Measurements from ENCODE around the gene C1QB.
A peak's percentile ranks its signal among the peaks of the same experiment; 100 is the strongest.

The C1QB gene

GRCh38 chr1:22638476-22639234 is 14.4 kb upstream of the C1QB start:
- DNase-seq (ENCODE audit: insufficient read length, low spot score), result no peak
- FAIRE-seq, result no peak
- TF ChIP-seq CTCF (IDR thresholded peaks at IDR 0.05; ENCODE audit: insufficient read depth, missing control alignments), result no peak

GRCh38 chr1:22639286-22639685 is 13.8 kb upstream of the C1QB start:
- TF ChIP-seq CTCF (IDR thresholded peaks at IDR 0.05; ENCODE audit: insufficient read depth, missing control alignments), result peak; percentile 33
- FAIRE-seq (no peak), DNase-seq (ENCODE audit: insufficient read length, low spot score) (no peak)

GRCh38 chr1:22641247-22641646 is 11.8 kb upstream of the C1QB start:
- TF ChIP-seq CTCF (IDR thresholded peaks at IDR 0.05; ENCODE audit: insufficient read depth, missing control alignments), result no peak
- FAIRE-seq (no peak), DNase-seq (ENCODE audit: insufficient read length, low spot score) (no peak)

- TF ChIP-seq CTCF (IDR thresholded peaks at IDR 0.05; ENCODE audit: insufficient read depth, missing control alignments), result peak; percentile 86
- DNase-seq (ENCODE audit: insufficient read length, low spot score), result peak; percentile 50
- FAIRE-seq, result no peak
Measured at GRCh38 chr1:22641906-22642636, 11.0 kb upstream of the C1QB start.

- TF ChIP-seq CTCF (IDR thresholded peaks at IDR 0.05; ENCODE audit: insufficient read depth, missing control alignments), result no peak
- DNase-seq (ENCODE audit: insufficient read length, low spot score) (no peak), FAIRE-seq (no peak)
Measured at GRCh38 chr1:22643381-22643780, 9.7 kb upstream of the C1QB start, which contains the start of gene C1QC. Gene C1QC, plus strand, starts transcription at chr1:22643633. Its CDS starts 391 bp downstream, at chr1:22644024.

GRCh38 chr1:22643928-22644327 is 9.1 kb upstream of the C1QB start:
- no peak for TF ChIP-seq CTCF (IDR thresholded peaks at IDR 0.05; ENCODE audit: insufficient read depth, missing control alignments)
- DNase-seq (ENCODE audit: insufficient read length, low spot score), result no peak
- FAIRE-seq, result no peak

- DNase-seq (ENCODE audit: insufficient read length, low spot score), result no peak
- no peak for FAIRE-seq
- no peak for TF ChIP-seq CTCF (IDR thresholded peaks at IDR 0.05; ENCODE audit: insufficient read depth, missing control alignments)
Measured at GRCh38 chr1:22645931-22646330, 7.1 kb upstream of the C1QB start.
